Astrocyte (in vitro differentiated cells and primary cell): ENCODE data around the gene SSTR5. TPM values are rescaled to one million over a fixed set of nuclear protein-coding genes. Genes with fewer than 3 reads are reported as not detected.

ENCODE experiments used
- DNase-seq: peaks from one replicate; pipeline ENCODE4 v3.0.0-alpha.2; 2010; ENCODE audit warnings: low read depth
- FAIRE-seq: peaks from 2 replicates; lab custom pipeline; 2011; peaks lifted over from hg19 to GRCh38; lab: Jason Lieb, UNC
- H2AFZ ChIP-seq: 2 replicates; pipeline ENCODE4 v1.6.0; 2012; ENCODE audit warnings: low read depth, low read length, inconsistent platforms
- H3K27ac ChIP-seq: 2 replicates; pipeline ENCODE4 v1.5.1; 2011; ENCODE audit warnings: low read depth, low read length, inconsistent platforms
- H3K27me3 ChIP-seq: 2 replicates; pipeline ENCODE4 v1.6.0; 2011; ENCODE audit warnings: low read length, inconsistent platforms; ENCODE audit not compliant: insufficient read depth
- H3K36me3 ChIP-seq: 2 replicates; pipeline ENCODE4 v1.5.1; 2011; ENCODE audit warnings: low read length, inconsistent platforms; ENCODE audit not compliant: insufficient read depth
- H3K4me1 ChIP-seq: 2 replicates; pipeline ENCODE4 v1.5.1; 2011; ENCODE audit warnings: low read length, inconsistent platforms; ENCODE audit not compliant: insufficient read depth
- H3K4me2 ChIP-seq: 2 replicates; pipeline ENCODE4 v1.6.0; 2012; ENCODE audit warnings: low read length, inconsistent platforms
- H3K4me3 ChIP-seq: 2 replicates; pipeline ENCODE4 v1.5.1; 2011; ENCODE audit warnings: low read depth, mild to moderate bottlenecking, low read length, inconsistent platforms; ENCODE audit not compliant: insufficient read depth
- H3K79me2 ChIP-seq: 2 replicates; pipeline ENCODE4 v1.6.0; 2012; ENCODE audit warnings: mild to moderate bottlenecking, low read length, inconsistent platforms; ENCODE audit not compliant: insufficient read depth
- H3K9ac ChIP-seq: 2 replicates; pipeline ENCODE4 v1.6.0; 2012; ENCODE audit warnings: mild to moderate bottlenecking, low read length, inconsistent platforms
- H3K9me3 ChIP-seq: 2 replicates; pipeline ENCODE4 v1.5.1; 2012; ENCODE audit warnings: low read depth, mild to moderate bottlenecking, low read length, inconsistent platforms; ENCODE audit not compliant: insufficient read depth
- H4K20me1 ChIP-seq: 2 replicates; pipeline ENCODE4 v1.6.0; 2012; ENCODE audit warnings: low read length, inconsistent platforms; ENCODE audit not compliant: insufficient read depth
- H3K27ac Mint-ChIP-seq: one replicate; pipeline ENCODE4 v1.8.0; 2021; ENCODE audit warnings: mild to moderate bottlenecking, mixed read lengths; ENCODE audit not compliant: unreplicated experiment
- H3K27me3 Mint-ChIP-seq: one replicate; pipeline ENCODE4 v1.8.0; 2021; ENCODE audit warnings: low read depth, mixed read lengths; ENCODE audit not compliant: unreplicated experiment
- H3K36me3 Mint-ChIP-seq: one replicate; pipeline ENCODE4 v1.8.0; 2021; ENCODE audit warnings: low read depth, mixed read lengths; ENCODE audit not compliant: unreplicated experiment
- H3K4me1 Mint-ChIP-seq: one replicate; pipeline ENCODE4 v1.8.0; 2021; ENCODE audit warnings: low read depth, mixed read lengths; ENCODE audit not compliant: unreplicated experiment
- H3K4me3 Mint-ChIP-seq: one replicate; pipeline ENCODE4 v1.8.0; 2021; ENCODE audit warnings: mild to moderate bottlenecking, moderate library complexity, mixed read lengths; ENCODE audit not compliant: unreplicated experiment
- H3K9me3 Mint-ChIP-seq: one replicate; pipeline ENCODE4 v1.8.0; 2021; ENCODE audit warnings: mild to moderate bottlenecking, mixed read lengths; ENCODE audit not compliant: unreplicated experiment
- EZH2 ChIP-seq: IDR thresholded peaks from 2 replicates; pipeline ENCODE4 v1.6.1; 2012; ENCODE audit warnings: mild to moderate bottlenecking, low read length, inconsistent platforms; ENCODE audit not compliant: insufficient read depth
- total RNA-seq: library from RNA; stranded (reverse); gene quantifications from 2 replicates; pipeline ENCODE4 v1.2.1, GENCODE V29; 2021
- TF ChIP-seq, protein P1 (sequence below): IDR thresholded peaks from 2 replicates; pipeline ENCODE4 v1.5.1; 2011; ENCODE audit warnings: low read depth, mild to moderate bottlenecking, inconsistent platforms, low read length, moderate library complexity; ENCODE audit not compliant: insufficient read depth

SSTR5 gene
- total RNA-seq, 1 donor from 2014 or later: not detected

- Histone ChIP-seq H3K27me3 (peaks cover 12% of the 10 kb centered on the region), H3K36me3 (no peaks in the 10 kb centered on the region)
- no peak for FAIRE-seq
Measured at GRCh38 chr16:1036166-1036565, 36.4 kb upstream of the SSTR5 start.

DNA sequence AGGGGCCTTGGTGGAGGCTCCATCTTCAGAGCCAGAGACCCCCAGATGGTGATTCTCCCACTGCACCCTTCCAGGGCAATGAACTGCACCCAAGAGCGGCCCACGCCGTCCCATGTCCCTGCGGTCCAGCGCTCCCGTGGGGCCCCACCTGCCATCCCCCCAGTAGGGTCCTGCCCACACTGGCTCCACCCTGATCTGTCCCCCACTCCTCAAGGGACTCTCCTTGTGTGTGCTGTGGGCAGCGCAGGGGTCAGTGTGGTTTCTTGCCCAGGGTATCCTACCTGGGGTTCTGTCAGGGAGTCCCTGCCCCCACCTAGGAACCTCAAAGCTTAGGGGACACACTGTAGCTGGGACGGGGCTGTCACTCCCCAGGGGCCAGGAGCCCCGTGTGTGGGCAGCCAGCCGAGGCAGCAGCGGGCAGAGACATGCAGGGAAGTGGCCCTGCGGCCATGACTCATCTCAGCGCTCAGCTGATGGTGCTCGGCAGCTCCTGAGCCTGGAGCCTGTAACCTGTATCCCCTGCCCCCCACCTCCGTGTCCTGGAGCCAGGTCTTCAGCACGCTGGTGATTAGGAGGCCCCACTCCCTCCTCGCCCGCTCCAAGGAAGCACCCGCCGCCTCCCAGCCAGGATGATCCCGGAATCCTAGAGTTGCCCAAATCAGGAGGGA is 35.7 kb upstream of the SSTR5 start:
- Histone ChIP-seq H3K4me2 (peak overlapping the region; percentile 15), H3K27ac (no peak overlapping the region), H4K20me1 (no peaks in the 10 kb centered on the region), H2AFZ (no peak overlapping the region), H3K4me3 (no peak overlapping the region), H3K27me3 (peaks cover 13% of the 10 kb centered on the region), H3K9ac (no peak overlapping the region), H3K9me3 (peaks cover 10% of the 10 kb centered on the region), H3K36me3 (no peaks in the 10 kb centered on the region), H3K79me2 (no peaks in the 10 kb centered on the region), H3K4me1 (peaks cover 6% of the 10 kb centered on the region)
- DNase-seq: peak; percentile 21
- H3K9me3 Mint-ChIP-seq: peaks cover 2% of the 10 kb centered on the region
- no peaks in the 10 kb centered on the region for H3K4me1 Mint-ChIP-seq
- no peak for TF ChIP-seq EZH2
- TF ChIP-seq, protein P1, sequence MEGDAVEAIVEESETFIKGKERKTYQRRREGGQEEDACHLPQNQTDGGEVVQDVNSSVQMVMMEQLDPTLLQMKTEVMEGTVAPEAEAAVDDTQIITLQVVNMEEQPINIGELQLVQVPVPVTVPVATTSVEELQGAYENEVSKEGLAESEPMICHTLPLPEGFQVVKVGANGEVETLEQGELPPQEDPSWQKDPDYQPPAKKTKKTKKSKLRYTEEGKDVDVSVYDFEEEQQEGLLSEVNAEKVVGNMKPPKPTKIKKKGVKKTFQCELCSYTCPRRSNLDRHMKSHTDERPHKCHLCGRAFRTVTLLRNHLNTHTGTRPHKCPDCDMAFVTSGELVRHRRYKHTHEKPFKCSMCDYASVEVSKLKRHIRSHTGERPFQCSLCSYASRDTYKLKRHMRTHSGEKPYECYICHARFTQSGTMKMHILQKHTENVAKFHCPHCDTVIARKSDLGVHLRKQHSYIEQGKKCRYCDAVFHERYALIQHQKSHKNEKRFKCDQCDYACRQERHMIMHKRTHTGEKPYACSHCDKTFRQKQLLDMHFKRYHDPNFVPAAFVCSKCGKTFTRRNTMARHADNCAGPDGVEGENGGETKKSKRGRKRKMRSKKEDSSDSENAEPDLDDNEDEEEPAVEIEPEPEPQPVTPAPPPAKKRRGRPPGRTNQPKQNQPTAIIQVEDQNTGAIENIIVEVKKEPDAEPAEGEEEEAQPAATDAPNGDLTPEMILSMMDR: no peak
- FAIRE-seq: no peak
- H3K4me3 Mint-ChIP-seq: no peak overlapping the region
- no peaks in the 10 kb centered on the region for H3K36me3 Mint-ChIP-seq
- H3K27ac Mint-ChIP-seq: no peak overlapping the region
- peaks cover 4% of the 10 kb centered on the region for H3K27me3 Mint-ChIP-seq

More at GRCh38 chr16:1036166-1036565, 36.4 kb upstream of the SSTR5 start:
- Histone ChIP-seq H4K20me1 (no peaks in the 10 kb centered on the region), H3K4me1 (peaks cover 6% of the 10 kb centered on the region), H3K4me3 (no peak overlapping the region), H3K27ac (no peak overlapping the region), H3K4me2 (no peak overlapping the region), H2AFZ (no peak overlapping the region), H3K9ac (no peak overlapping the region), H3K9me3 (peaks cover 9% of the 10 kb centered on the region), H3K79me2 (no peaks in the 10 kb centered on the region)
- no peak overlapping the region for H3K27ac Mint-ChIP-seq
- no peak for DNase-seq
- H3K27me3 Mint-ChIP-seq: peaks cover 2% of the 10 kb centered on the region
- TF ChIP-seq, protein P1: no peak
- TF ChIP-seq EZH2: no peak
- H3K4me3 Mint-ChIP-seq: no peak overlapping the region
- H3K4me1 Mint-ChIP-seq: no peaks in the 10 kb centered on the region
- H3K36me3 Mint-ChIP-seq: no peaks in the 10 kb centered on the region
- no peaks in the 10 kb centered on the region for H3K9me3 Mint-ChIP-seq
